IMR-90 (cell line): ENCODE measurements around the gene ANKHD1. TPM values are rescaled to one million over a fixed set of nuclear protein-coding genes. Genes with fewer than 3 reads are reported as not detected.

Experiments
- ATAC-seq: fragments of 200-7000 bp; cut with Tn5 transposase; 2 replicates; pipeline ENCODE4 v1.9.1; 2020; ENCODE audit warnings: low read depth, mild to moderate bottlenecking, moderate library complexity
- BruUV-seq: library from RNA; stranded (reverse); fragments of 400-500 nt; replicated peaks from 2 replicates; lab custom pipeline; 2021; lab: Mats Ljungman, UMichigan
- CTCF ChIA-PET: fragments of 300-600 bp; formaldehyde crosslinking; extraction: SDS; loops from one replicate; lab custom pipeline; 2021; ENCODE audit warnings: antibody characterized with exemption; lab: Yijun Ruan, JAX
- POLR2A ChIA-PET: fragments of 300-600 bp; sonication (Branson Sonifier 250); formaldehyde crosslinking; loops from one replicate; lab custom pipeline; 2022; ENCODE audit warnings: antibody characterized with exemption; ENCODE audit not compliant: unreplicated experiment; lab: Charles Lee
- DNase-seq: peaks from one replicate; pipeline ENCODE4 v3.0.0; 2013
- H2AFZ ChIP-seq: replicated peaks from 2 replicates; pipeline ENCODE3; 2013; ENCODE audit warnings: low read length, mild to moderate bottlenecking; ENCODE audit not compliant: poor library complexity
- H2AK5ac ChIP-seq: 2 replicates; pipeline ENCODE4 v1.6.1; 2013; ENCODE audit warnings: low read depth, low read length, inconsistent platforms
- H2AK9ac ChIP-seq: replicated peaks from 2 replicates; pipeline ENCODE3; 2013; ENCODE audit warnings: mild to moderate bottlenecking, low read depth, low read length, moderate library complexity; ENCODE audit not compliant: poor library complexity
- H2BK120ac ChIP-seq: 2 replicates; pipeline ENCODE4 v1.6.1; 2013; ENCODE audit warnings: low read depth, low read length, inconsistent platforms
- H2BK15ac ChIP-seq: 3 replicates; pipeline ENCODE4 v1.6.1; 2013; ENCODE audit warnings: low read depth, low read length, inconsistent platforms
- H2BK20ac ChIP-seq: 2 replicates; pipeline ENCODE4 v1.6.1; 2013; ENCODE audit warnings: low read depth, mild to moderate bottlenecking, inconsistent platforms, low read length, moderate library complexity
- H2BK5ac ChIP-seq: 2 replicates; pipeline ENCODE4 v1.6.1; 2013; ENCODE audit warnings: mild to moderate bottlenecking, low read depth, low read length, inconsistent platforms; ENCODE audit not compliant: poor library complexity, severe bottlenecking
- H3K14ac ChIP-seq: replicated peaks from 2 replicates; pipeline ENCODE4 v1.6.1; 2013; ENCODE audit warnings: low read depth, low read length, inconsistent platforms
- H3K18ac ChIP-seq: 2 replicates; pipeline ENCODE4 v1.6.1; 2013; ENCODE audit warnings: low read depth, low read length, control low read depth
- H3K23ac ChIP-seq: 2 replicates; pipeline ENCODE4 v1.6.1; 2013; ENCODE audit warnings: low read depth, low read length, inconsistent platforms
- H3K27ac ChIP-seq: 2 replicates; pipeline ENCODE4 v1.5.1; 2013; ENCODE audit warnings: mild to moderate bottlenecking, control low read depth, low read length; ENCODE audit not compliant: insufficient read depth
- H3K27me3 ChIP-seq: 2 replicates; pipeline ENCODE4 v1.6.1; 2013; ENCODE audit warnings: low read length; ENCODE audit not compliant: control insufficient read depth, insufficient read depth
- H3K36me3 ChIP-seq: 2 replicates; pipeline ENCODE4 v1.6.1; 2013; ENCODE audit warnings: low read length, mixed read lengths; ENCODE audit not compliant: control insufficient read depth, insufficient read depth
- H3K4ac ChIP-seq: 2 replicates; pipeline ENCODE4 v1.6.1; 2013; ENCODE audit warnings: low read depth, low read length, inconsistent platforms
- H3K4me1 ChIP-seq: 2 replicates; pipeline ENCODE4 v1.6.1; 2013; ENCODE audit warnings: low read length, mixed read lengths; ENCODE audit not compliant: control insufficient read depth, insufficient read depth
- H3K4me2 ChIP-seq: 2 replicates; pipeline ENCODE4 v1.6.1; 2013; ENCODE audit warnings: low read depth, mild to moderate bottlenecking, control low read depth, low read length, moderate library complexity
- H3K4me3 ChIP-seq: 2 replicates; pipeline ENCODE4 v1.5.1; 2013; ENCODE audit warnings: low read depth, mild to moderate bottlenecking, control low read depth, low read length, moderate library complexity; ENCODE audit not compliant: insufficient read depth
- H3K56ac ChIP-seq: 2 replicates; pipeline ENCODE4 v1.6.1; 2013; ENCODE audit warnings: low read length, inconsistent platforms; ENCODE audit not compliant: insufficient read depth; ENCODE audit errors: extremely low read depth
- H3K79me1 ChIP-seq, 2 experiments: 2 replicates each; pipeline ENCODE4 v1.6.1; 2013; ENCODE audit warnings: low read length in 2 of 2, inconsistent platforms in 1 of 2, low read depth in 1 of 2
- H3K9ac ChIP-seq: 2 replicates; pipeline ENCODE4 v1.6.1; 2013; ENCODE audit warnings: low read depth, low read length, control low read depth
- H3K9me1 ChIP-seq: 2 replicates; pipeline ENCODE4 v1.6.1; 2013; ENCODE audit warnings: low read length, inconsistent platforms; ENCODE audit not compliant: insufficient read depth
- H3K9me3 ChIP-seq: 2 replicates; pipeline ENCODE4 v1.6.1; 2013; ENCODE audit warnings: low read length; ENCODE audit not compliant: control insufficient read depth, insufficient read depth
- H4K20me1 ChIP-seq: 2 replicates; pipeline ENCODE4 v1.6.1; 2013; ENCODE audit warnings: low read length, inconsistent platforms; ENCODE audit not compliant: insufficient read depth
- H4K5ac ChIP-seq: 2 replicates; pipeline ENCODE4 v1.6.1; 2013; ENCODE audit warnings: mild to moderate bottlenecking, low read depth, low read length, control low read depth
- H4K8ac ChIP-seq, 2 experiments: 2 replicates each; pipeline ENCODE4 v1.6.1; 2013; ENCODE audit warnings: low read depth in 2 of 2, low read length in 2 of 2, control low read depth in 1 of 2, inconsistent platforms in 1 of 2
- H4K91ac ChIP-seq: 2 replicates; pipeline ENCODE4 v1.6.1; 2013; ENCODE audit warnings: low read depth, low read length, inconsistent platforms; ENCODE audit not compliant: insufficient read depth
- BHLHE40 ChIP-seq: fragments of 150-350 bp; IDR thresholded peaks from 2 replicates; pipeline ENCODE4 v1.6.1; 2016; ENCODE audit warnings: mild to moderate bottlenecking, low read depth, low read length
- CEBPB ChIP-seq: IDR thresholded peaks from 2 replicates; pipeline ENCODE4 v1.6.1; 2012; ENCODE audit warnings: low read depth, low read length, improper control_type of control experiment
- CHD1 ChIP-seq: IDR thresholded peaks from 2 replicates; pipeline ENCODE4 v1.6.1; 2012; ENCODE audit warnings: low read depth, low read length, improper control_type of control experiment
- CTCF ChIP-seq: conservative IDR thresholded peaks from 2 replicates; pipeline ENCODE4 v1.5.1; 2012; ENCODE audit warnings: mild to moderate bottlenecking, low read depth, low read length, improper control_type of control experiment
- ELK1 ChIP-seq: fragments of 150-350 bp; IDR thresholded peaks from 2 replicates; pipeline ENCODE4 v1.6.1; 2016; ENCODE audit warnings: low read depth, mild to moderate bottlenecking, low read length, moderate library complexity, borderline replicate concordance
- FOS ChIP-seq: fragments of 150-350 bp; IDR thresholded peaks from 2 replicates; pipeline ENCODE4 v1.6.1; 2016; ENCODE audit warnings: low read depth, low read length
- MAFK ChIP-seq: IDR thresholded peaks from 2 replicates; pipeline ENCODE4 v1.6.1; 2012; ENCODE audit warnings: low read depth, low read length, improper control_type of control experiment
- MAZ ChIP-seq: IDR thresholded peaks from 2 replicates; pipeline ENCODE4 v1.6.1; 2012; ENCODE audit warnings: low read depth, mild to moderate bottlenecking, low read length, improper control_type of control experiment, moderate library complexity, borderline replicate concordance
- MXI1 ChIP-seq: IDR thresholded peaks from 2 replicates; pipeline ENCODE4 v1.6.1; 2012; ENCODE audit warnings: low read depth, mild to moderate bottlenecking, low read length, moderate library complexity, borderline replicate concordance
- NFE2L2 ChIP-seq: fragments of 150-350 bp; IDR thresholded peaks from 2 replicates; pipeline ENCODE4 v1.6.1; 2016; ENCODE audit warnings: low read depth, mild to moderate bottlenecking, low read length
- POLR2A ChIP-seq: IDR thresholded peaks from 2 replicates; pipeline ENCODE4 v1.6.1; 2012; ENCODE audit warnings: mild to moderate bottlenecking, low read depth, low read length
- RAD21 ChIP-seq: IDR thresholded peaks from 2 replicates; pipeline ENCODE4 v1.6.1; 2012; ENCODE audit warnings: low read length, improper control_type of control experiment
- RCOR1 ChIP-seq: IDR thresholded peaks from 2 replicates; pipeline ENCODE4 v1.6.1; 2012; ENCODE audit warnings: mild to moderate bottlenecking, low read length, improper control_type of control experiment; ENCODE audit not compliant: insufficient replicate concordance
- RFX5 ChIP-seq: IDR thresholded peaks from 2 replicates; pipeline ENCODE4 v1.8.0; 2012; ENCODE audit warnings: low read depth, mild to moderate bottlenecking, low read length, moderate library complexity
- SMC3 ChIP-seq: fragments of 150-350 bp; IDR thresholded peaks from 2 replicates; pipeline ENCODE4 v1.6.1; 2016; ENCODE audit warnings: low read depth, mild to moderate bottlenecking, antibody characterized with exemption, low read length, moderate library complexity
- USF2 ChIP-seq: fragments of 150-350 bp; IDR thresholded peaks from 2 replicates; pipeline ENCODE4 v1.6.1; 2017; ENCODE audit warnings: mild to moderate bottlenecking, antibody characterized with exemption, low read length, low read depth
- WGBS, 2 experiments: methylation state at CpG; one replicate each; pipeline versions ENCODE4 v1.1.5 to v1.1.7; 2013; ENCODE audit warnings: missing lambda C conversion rate in 2 of 2; ENCODE audit not compliant: insufficient read length in 1 of 2; ENCODE audit errors: extremely low coverage in 2 of 2; 5-methylcytosine and 5-hydroxymethylcytosine counted together
- dilution Hi-C: fragments of 300-500 bp; cut with HindIII; formaldehyde crosslinking; loops from one replicate; pipeline ENCODE4 v1.14.3; 2018; ENCODE audit warnings: low sequenced_read_pairs; ENCODE audit not compliant: unreplicated experiment
- in situ Hi-C: fragments of 300-500 bp; cut with MboI; formaldehyde crosslinking; loops from 3 replicates; pipeline ENCODE4 v1.14.3; 2019; ENCODE audit warnings: low sequenced_read_pairs, inconsistent platforms, mixed read lengths
- intact Hi-C: fragments of 100-400 bp; cut with micrococcal nuclease; formaldehyde crosslinking; loops from 2 replicates; pipeline ENCODE4 v1.10.0; 2022
- polyA plus RNA-seq, 3 experiments: library from polyadenylated mRNA; depleted of rRNA; stranded (reverse); fragments of >200 nt; gene quantifications; 2 replicates each; pipeline ENCODE4 v1.2.3, GENCODE V29; 2012; ENCODE audit warnings: low replicate concordance in 1 of 3
- total RNA-seq: library from RNA; depleted of rRNA; stranded (reverse); fragments of >200 nt; gene quantifications from 2 replicates; pipeline ENCODE4 v1.2.3, GENCODE V29; 2012

ANKHD1 gene
- total and polyA plus RNA-seq, 2 of the 4 experiments (the other 2 are of a cell fraction) = 32.1 to 36.7 TPM

- Histone ChIP-seq H4K20me1 (no peaks in the 10 kb centered on the region), H3K18ac (no peak overlapping the region), H3K4ac (no peak overlapping the region), H3K14ac (no peak overlapping the region), H3K79me1 (no peaks in the 10 kb centered on the region), H2AK5ac (no peak overlapping the region), H3K4me2 (no peak overlapping the region), H2BK120ac (no peak overlapping the region), H2AFZ (no peak overlapping the region), H3K9ac (no peak overlapping the region), H4K8ac (no peak overlapping the region), H4K91ac (no peak overlapping the region), H3K36me3 (peaks cover 37% of the 10 kb centered on the region), H3K9me3 (no peaks in the 10 kb centered on the region), H3K56ac (no peak overlapping the region), H2BK5ac (no peak overlapping the region), H3K4me3 (no peak overlapping the region), H3K9me1 (no peaks in the 10 kb centered on the region; the same call in 1 of the 2 replicates), H3K23ac (no peak overlapping the region), H3K27me3 (no peaks in the 10 kb centered on the region), H3K4me1 (no peaks in the 10 kb centered on the region), H2BK20ac (no peak overlapping the region), H3K27ac (no peak overlapping the region), H4K5ac (no peak overlapping the region), H2AK9ac (no peak overlapping the region), H2BK15ac (no peak overlapping the region)
- dilution Hi-C loops (no loop called here), intact Hi-C loops (loop anchor here (5.0 kb wide), 1 partner anchor 48 kb away; no protein-coding TSS in a partner anchor), in situ Hi-C loops (no loop called here)
- ATAC-seq = no peak
- TF ChIP-seq BHLHE40 (no peak), RFX5 (no peak), SMC3 (no peak), FOS (no peak), CHD1 (no peak), CTCF (no peak), RAD21 (no peak), MAFK (no peak), CEBPB (no peak), RCOR1 (no peak), MAZ (no peak), POLR2A (no peak), MXI1 (no peak), USF2 (no peak), NFE2L2 (no peak), ELK1 (no peak)
- no TSS peak for BruUV-seq
- no peak for DNase-seq
- ChIA-PET CTCF (no interaction called here), POLR2A (no interaction called here)
- no CpG with 5 or more reads among the region's 4 CpGs for WGBS, 2 experiments
These were observed 108.3 kb downstream of the ANKHD1 start for GRCh38 chr5:140509898-140510297.
